Measurements from ENCODE around the gene EDC4.
A peak's percentile ranks its signal among the peaks of the same experiment; 100 is the strongest.
"Not testable (repeated sequence)": the region's sequence is repeated elsewhere in the genome, so short reads cannot be mapped to it uniquely, and the experiment has no call there.

The EDC4 gene

DNA sequence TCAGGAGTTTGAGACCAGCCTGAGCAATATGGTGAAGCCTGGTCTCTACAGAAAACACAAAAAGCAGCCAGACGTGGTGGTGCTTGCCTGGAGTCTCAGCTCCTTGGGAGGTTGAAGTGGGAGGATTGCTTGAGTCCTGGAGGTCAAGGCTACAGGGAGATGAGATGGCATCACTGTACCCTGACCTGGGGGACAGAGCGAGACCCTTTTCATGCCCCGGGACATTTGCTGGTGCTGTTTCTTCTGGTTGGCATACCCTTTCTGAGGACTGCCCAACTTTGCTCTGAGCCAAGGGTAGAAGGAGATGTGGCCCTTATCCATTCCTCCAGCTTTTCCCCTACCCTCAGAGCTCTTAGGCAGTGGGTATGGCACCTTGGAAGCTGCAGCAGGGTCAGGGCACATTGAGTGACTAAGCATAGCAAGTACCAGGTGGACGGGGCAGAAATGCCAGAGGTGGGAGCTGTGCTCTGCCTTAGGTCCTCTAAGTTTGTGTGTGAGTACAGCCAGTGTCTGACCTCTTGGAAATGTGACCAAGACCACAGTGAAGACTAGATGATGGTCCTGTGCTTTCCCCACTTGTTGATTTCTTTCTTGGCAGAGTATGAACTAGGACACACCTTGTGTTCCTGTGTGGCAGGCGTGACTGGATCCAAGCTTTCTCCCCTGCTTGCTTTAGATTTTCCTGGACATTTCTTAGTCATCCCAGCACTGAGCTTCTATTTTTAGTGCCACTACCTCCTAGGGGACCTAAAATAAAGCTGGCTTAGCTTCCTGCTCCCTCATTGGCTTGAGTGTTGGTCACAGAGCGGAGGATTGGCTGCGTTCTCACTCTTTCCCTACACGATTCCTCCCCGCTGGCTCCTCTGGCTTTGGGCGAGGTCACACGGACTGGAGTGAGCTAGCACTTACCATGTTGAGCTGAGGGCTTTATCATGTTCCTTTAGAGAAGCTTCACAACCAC lies 9.9 kb upstream of the EDC4 start:
- Histone ChIP-seq H3K27ac (peak overlapping the region; percentile 9; the same call in 1 of the 2 replicates), H3K4me3 (no peak overlapping the region), H3K4me1 (no peaks in the 10 kb centered on the region), H3K27me3 (no peaks in the 10 kb centered on the region), H3K9me3 (no peaks in the 10 kb centered on the region), H4K20me1 (peaks cover 99% of the 10 kb centered on the region), H3K9ac (0 out of 2 replicates have a peak overlapping the region, but pooled peaks have one; percentile 6), H3K4me2 (no peak overlapping the region), H3K36me3 (peaks cover 98% of the 10 kb centered on the region)
- TF ChIP-seq Cebpa-rat (IDR thresholded peaks at IDR 0.05) = no peak

DNA sequence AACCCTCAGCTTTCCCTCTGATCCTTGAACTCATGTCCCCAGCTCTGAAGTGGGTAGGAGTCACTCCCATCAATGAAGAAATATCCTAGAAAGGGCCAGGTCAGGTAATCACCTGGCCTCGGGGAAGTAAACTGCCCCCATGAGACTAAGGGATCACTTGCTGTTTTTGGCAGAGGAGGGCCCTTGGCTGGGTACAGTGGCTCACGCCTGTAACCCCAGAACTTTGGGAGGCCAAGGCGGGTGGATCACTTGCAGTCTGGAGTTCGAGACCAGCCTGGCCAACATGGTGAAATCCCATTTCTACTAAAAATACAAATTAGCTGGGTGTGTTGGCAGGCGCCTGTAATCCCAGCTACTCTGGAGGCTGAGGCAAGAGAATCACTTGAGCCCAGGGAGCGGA lies 8.8 kb upstream of the EDC4 start:
- H3K9me3 ChIP-seq, H3K27me3 ChIP-seq, H3K4me3 ChIP-seq, H3K9ac ChIP-seq, H3K27ac ChIP-seq, H3K4me2 ChIP-seq, H3K4me1 ChIP-seq: not testable (repeated sequence)
- Histone ChIP-seq H3K36me3 (peaks cover 100% of the 10 kb centered on the region), H4K20me1 (peaks cover 99% of the 10 kb centered on the region)

DNA sequence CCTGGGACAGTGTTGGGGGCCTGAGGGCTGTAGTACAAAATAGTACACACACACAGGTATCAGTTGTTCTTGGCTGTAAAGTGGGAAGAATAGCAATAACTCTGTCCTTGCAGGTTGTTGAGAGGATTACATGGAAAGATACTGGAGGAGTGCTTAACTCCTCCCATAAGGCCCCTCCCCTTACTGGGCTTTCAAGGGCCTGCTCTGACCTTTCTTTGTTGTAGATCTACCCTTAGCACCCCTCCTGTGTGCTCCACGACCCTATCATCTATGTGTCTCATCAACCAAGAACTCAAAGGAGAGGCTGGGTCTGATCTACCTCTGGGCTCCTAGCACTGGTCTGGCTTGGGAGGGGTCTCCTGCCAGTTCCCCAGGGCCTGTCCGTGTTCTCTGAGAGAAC lies 8.3 kb upstream of the EDC4 start:
- H3K4me3 ChIP-seq = no peak overlapping the region
- H3K9ac ChIP-seq = no peak overlapping the region
- no peak overlapping the region for H3K27ac ChIP-seq
- H3K27me3 ChIP-seq = no peaks in the 10 kb centered on the region
- H4K20me1 ChIP-seq = peaks cover 95% of the 10 kb centered on the region
- no peaks in the 10 kb centered on the region for H3K9me3 ChIP-seq
- TF ChIP-seq Cebpa-rat (IDR thresholded peaks at IDR 0.05) = no peak
- H3K36me3 ChIP-seq = peaks cover 100% of the 10 kb centered on the region
- H3K4me1 ChIP-seq = no peaks in the 10 kb centered on the region
- H3K4me2 ChIP-seq = no peak overlapping the region

DNA sequence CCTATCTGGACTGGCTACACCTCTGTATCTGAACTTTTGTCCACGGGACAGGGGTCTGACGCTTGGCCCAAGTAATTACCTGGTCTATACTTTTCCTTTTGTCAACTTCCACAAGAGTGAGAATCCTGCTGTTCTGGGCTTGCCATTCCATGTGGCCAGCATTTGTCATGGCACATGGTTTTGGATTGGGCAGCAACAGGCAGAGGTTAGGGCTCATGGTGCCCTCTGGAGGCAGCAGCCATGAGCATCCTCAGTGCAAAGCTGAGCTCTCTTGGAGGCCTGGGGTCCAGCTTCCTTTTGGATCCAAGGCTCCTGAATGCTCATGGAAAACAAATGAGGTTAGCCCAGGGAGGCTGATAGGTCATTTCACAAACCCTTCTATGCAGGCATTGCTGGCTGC lies 7.5 kb upstream of the EDC4 start:
- H3K9me3 ChIP-seq = no peaks in the 10 kb centered on the region
- no peak overlapping the region for H3K27ac ChIP-seq
- H3K27me3 ChIP-seq = no peaks in the 10 kb centered on the region
- no peak overlapping the region for H3K4me3 ChIP-seq
- TF ChIP-seq Cebpa-rat (IDR thresholded peaks at IDR 0.05) = no peak
- no peaks in the 10 kb centered on the region for H3K4me1 ChIP-seq
- H3K9ac ChIP-seq = no peak overlapping the region
- H3K4me2 ChIP-seq = no peak overlapping the region
- peaks cover 93% of the 10 kb centered on the region for H4K20me1 ChIP-seq
- H3K36me3 ChIP-seq = peaks cover 100% of the 10 kb centered on the region

DNA sequence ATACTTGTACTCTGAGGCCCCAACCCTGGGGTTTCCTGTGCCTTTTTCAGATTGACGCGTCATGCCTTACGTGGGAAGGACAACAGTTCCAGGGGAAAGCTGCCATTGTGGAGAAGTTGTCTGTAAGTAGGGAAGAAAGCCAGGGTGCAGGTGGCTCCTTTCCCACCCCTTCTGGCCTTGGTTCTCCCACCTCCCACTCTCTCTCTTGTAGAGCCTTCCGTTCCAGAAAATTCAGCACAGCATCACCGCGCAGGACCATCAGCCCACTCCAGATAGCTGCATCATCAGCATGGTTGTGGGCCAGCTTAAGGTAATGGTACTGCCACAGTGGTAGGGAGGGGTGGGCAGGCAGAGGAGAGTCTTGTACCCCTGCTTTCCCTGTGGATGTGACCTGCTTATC lies 4.6 kb upstream of the EDC4 start:
- 0 out of 2 replicates have a peak overlapping the region, but pooled peaks have one; percentile 4 for H3K9ac ChIP-seq
- no peak for TF ChIP-seq Cebpa-rat (IDR thresholded peaks at IDR 0.05)
- no peak overlapping the region for H3K4me3 ChIP-seq
- H3K27me3 ChIP-seq = no peaks in the 10 kb centered on the region
- H3K27ac ChIP-seq = no peak overlapping the region
- H3K4me1 ChIP-seq = peaks cover 7% of the 10 kb centered on the region
- H4K20me1 ChIP-seq = peaks cover 65% of the 10 kb centered on the region
- H3K36me3 ChIP-seq = peaks cover 91% of the 10 kb centered on the region
- H3K4me2 ChIP-seq = no peak overlapping the region
- H3K9me3 ChIP-seq = no peaks in the 10 kb centered on the region

DNA sequence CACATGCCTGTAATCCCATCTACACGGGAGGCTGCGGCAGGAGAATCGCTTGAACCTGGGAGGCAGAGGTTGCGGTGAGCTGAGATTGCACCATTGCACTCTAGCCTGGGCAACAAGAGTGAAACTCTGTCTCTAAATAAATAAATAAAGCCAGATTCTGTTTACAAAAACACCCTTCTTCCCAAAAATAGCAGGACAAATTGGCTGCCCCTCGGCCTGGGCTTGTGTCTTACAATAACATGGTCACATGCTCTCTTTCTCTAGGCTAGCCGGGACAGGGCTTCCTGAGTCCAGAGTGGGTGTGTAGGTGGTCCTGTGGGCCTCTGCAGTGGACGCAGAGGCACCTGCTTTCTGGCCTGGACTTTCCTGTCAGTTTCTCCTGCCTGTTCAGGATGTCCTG lies 3.2 kb upstream of the EDC4 start:
- H3K9ac ChIP-seq = no peak overlapping the region

DNA sequence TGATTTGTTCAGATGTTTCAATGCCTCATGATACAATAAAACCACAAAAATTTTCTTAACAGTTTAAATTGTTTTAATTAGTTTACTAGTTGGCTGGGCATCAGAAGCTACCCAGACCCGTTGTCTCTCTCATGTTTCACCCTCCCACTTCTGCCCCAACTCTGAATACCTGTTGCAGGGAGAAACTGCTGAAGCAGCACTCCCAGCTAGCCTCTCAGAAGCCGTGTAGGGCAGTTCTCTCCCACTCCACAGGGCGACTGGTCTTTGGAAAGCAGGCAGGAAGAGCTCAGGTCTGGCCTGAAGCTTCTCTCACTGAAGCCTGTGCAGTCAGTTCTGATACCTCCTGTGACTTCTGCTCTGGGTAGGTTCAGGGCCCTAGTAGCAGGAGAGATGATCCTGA lies 1.6 kb upstream of the EDC4 start:
- Histone ChIP-seq H3K27ac (no peak overlapping the region), H3K4me1 (peaks cover 34% of the 10 kb centered on the region), H3K9ac (no peak overlapping the region), H3K27me3 (no peaks in the 10 kb centered on the region), H3K36me3 (peaks cover 77% of the 10 kb centered on the region), H3K4me3 (no peak overlapping the region), H3K4me2 (no peak overlapping the region), H3K9me3 (no peaks in the 10 kb centered on the region), H4K20me1 (peaks cover 65% of the 10 kb centered on the region)
- TF ChIP-seq Cebpa-rat (IDR thresholded peaks at IDR 0.05) = no peak

More for the DNA sequence above, 3.2 kb upstream of the EDC4 start:
- Histone ChIP-seq H3K4me1 (peaks cover 17% of the 10 kb centered on the region), H3K4me3 (no peak overlapping the region), H3K9me3 (no peaks in the 10 kb centered on the region), H3K27ac (no peak overlapping the region), H3K4me2 (no peak overlapping the region), H3K27me3 (no peaks in the 10 kb centered on the region), H4K20me1 (peaks cover 65% of the 10 kb centered on the region), H3K36me3 (peaks cover 77% of the 10 kb centered on the region)
- TF ChIP-seq Cebpa-rat (IDR thresholded peaks at IDR 0.05) = no peak

DNA sequence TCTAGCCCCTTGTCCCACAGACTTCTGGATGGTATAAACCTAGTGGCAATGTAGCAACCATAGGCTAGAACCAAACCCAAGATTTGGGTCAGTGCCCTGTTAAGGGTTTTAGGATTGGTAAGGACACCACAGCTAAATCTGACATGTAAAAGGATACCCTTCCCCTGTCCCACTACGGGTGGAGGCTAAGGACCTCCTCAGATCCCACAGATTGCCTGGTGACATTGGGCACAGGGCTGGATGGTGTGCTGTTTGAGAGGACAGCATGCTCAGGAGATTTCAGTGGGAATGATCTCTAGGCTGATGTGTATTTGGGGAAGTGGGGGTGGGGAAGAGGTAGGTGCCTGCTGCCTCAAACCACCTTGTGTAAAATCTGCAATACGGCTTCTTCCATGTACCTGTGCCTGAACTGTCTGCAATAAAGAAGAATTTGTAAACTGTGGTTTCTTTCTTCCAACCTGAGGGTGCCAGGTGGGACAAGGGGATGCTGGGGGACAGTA lies 671 bp upstream of the EDC4 start:
- no peaks in the 10 kb centered on the region for H3K27me3 ChIP-seq
- H3K4me1 ChIP-seq = peaks cover 37% of the 10 kb centered on the region
- no peaks in the 10 kb centered on the region for H3K9me3 ChIP-seq
- peak overlapping the region; percentile 97; the same call in 1 of the 2 replicates for H3K9ac ChIP-seq
- peaks cover 77% of the 10 kb centered on the region for H3K36me3 ChIP-seq
- H4K20me1 ChIP-seq = peaks cover 66% of the 10 kb centered on the region
- TF ChIP-seq Cebpa-rat (IDR thresholded peaks at IDR 0.05) = no peak
- peak overlapping the region; percentile 98 for H3K4me3 ChIP-seq
- peak overlapping the region; percentile 96 for H3K27ac ChIP-seq
- H3K4me2 ChIP-seq = peak overlapping the region; percentile 89

DNA sequence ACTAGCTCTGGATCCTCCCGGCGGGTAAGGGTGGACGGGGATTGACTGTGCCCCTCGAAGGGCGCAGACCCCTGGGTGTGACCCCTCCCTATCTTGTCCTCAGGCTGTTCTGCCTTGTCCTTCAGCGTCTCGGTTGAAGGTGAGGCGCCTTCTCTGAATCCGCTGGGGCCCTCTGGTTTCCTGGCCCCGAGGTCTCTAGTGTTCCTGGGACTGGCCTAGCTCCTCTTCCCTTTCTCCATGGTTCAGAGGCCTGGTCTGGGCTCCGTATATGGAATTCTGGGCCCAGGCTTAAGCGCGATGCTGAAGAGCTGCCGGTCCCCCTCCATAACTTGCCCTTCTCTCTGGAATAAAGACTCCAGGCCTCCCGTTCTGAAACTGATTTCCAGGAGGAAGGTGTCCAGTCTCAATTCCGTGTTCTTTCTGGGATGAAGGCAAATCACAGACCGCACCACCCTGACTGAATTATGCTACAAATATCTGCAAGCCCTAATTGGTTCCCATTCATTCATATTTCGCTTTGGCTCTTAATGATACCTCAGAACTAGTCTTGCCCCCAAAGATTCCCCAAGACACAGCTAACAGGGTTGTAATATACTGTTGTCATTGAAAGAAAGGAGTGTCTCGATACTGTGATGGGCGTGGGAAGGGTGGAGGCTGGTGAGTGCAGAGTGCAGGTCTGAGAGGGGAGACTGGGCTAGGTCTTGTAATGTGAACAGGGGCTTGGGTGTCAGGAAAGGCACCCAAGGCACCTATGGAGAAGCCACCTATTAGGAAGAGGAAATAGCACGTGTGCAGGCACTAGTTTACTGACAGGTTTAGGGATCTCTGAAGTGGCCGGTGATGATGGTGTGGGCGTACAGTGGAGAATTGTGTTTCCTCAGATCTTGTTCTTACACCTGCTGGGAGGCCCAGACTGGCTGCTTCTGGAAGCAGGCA lies 851 bp downstream of the EDC4 start:
- Histone ChIP-seq H3K9ac (peak overlapping the region; percentile 97), H3K9me3 (no peaks in the 10 kb centered on the region), H3K27me3 (no peaks in the 10 kb centered on the region), H3K4me2 (peak overlapping the region; percentile 89), H3K4me3 (peak overlapping the region; percentile 98), H3K4me1 (peaks cover 37% of the 10 kb centered on the region), H3K36me3 (peaks cover 77% of the 10 kb centered on the region), H3K27ac (peak overlapping the region; percentile 96), H4K20me1 (peaks cover 62% of the 10 kb centered on the region)
- TF ChIP-seq Cebpa-rat (IDR thresholded peaks at IDR 0.05) = no peak
